K562 (cell line): ENCODE data around the gene TMEM161B. TPM values are rescaled to one million over a fixed set of nuclear protein-coding genes. Genes with fewer than 3 reads are reported as not detected.

Source experiments
- ATAC-seq: fragments of 200-7000 bp; cut with Tn5 transposase; 3 replicates; pipeline ENCODE4 v1.9.1; 2020; ENCODE audit warnings: moderate library complexity
- BruUV-seq: library from RNA; stranded (reverse); fragments of 400-500 nt; replicated peaks from 2 replicates; lab custom pipeline; 2021; lab: Mats Ljungman, UMichigan
- CTCF ChIA-PET: fragments of 300-600 bp; formaldehyde crosslinking; extraction: SDS; loops from one replicate; lab custom pipeline; 2021; ENCODE audit warnings: low intra/inter-chr PET ratio; lab: Yijun Ruan, JAX
- POLR2A ChIA-PET: fragments of 300-600, 350-650 bp; sonication (Branson Sonifier 250); formaldehyde crosslinking; extraction: SDS; loops from one replicate; lab custom pipeline; 2021; ENCODE audit warnings: antibody characterized with exemption, inconsistent platforms; lab: Yijun Ruan, JAX
- DNase-seq, 4 experiments: peaks; one replicate each; pipeline versions ENCODE4 v3.0.0 to v3.0.0-alpha.2; 2011 to 2018; ENCODE audit warnings: low spot score in 3 of 4, mixed read lengths in 3 of 4; ENCODE audit errors: extremely low read depth in 1 of 4
- FAIRE-seq: peaks from 2 replicates; lab custom pipeline; 2011; peaks lifted over from hg19 to GRCh38; lab: Jason Lieb, UNC
- H2AFZ ChIP-seq: 2 replicates; pipeline ENCODE4 v1.6.0; 2011; ENCODE audit warnings: low read depth, low read length, control low read depth, inconsistent platforms
- H3K27ac ChIP-seq: fragments of 200-600 bp; 3 replicates; pipeline ENCODE4 v1.8.0; 2011; ENCODE audit warnings: low read depth, mild to moderate bottlenecking, control low read depth, inconsistent platforms, low read length, moderate library complexity, mixed read lengths; ENCODE audit errors: extremely low read depth
- H3K27me3 ChIP-seq, 2 experiments: fragments of 300-600 bp in 1 of 2; 2 replicates in 1 of 2; 3 replicates in 1 of 2; pipeline versions ENCODE4 v1.6.0 to v1.8.0; 2011; ENCODE audit warnings: inconsistent platforms in 2 of 2, low read length in 2 of 2, mild to moderate bottlenecking in 1 of 2, mixed read lengths in 1 of 2, moderate library complexity in 1 of 2; ENCODE audit not compliant: control insufficient read depth in 2 of 2, insufficient read depth in 2 of 2
- H3K36me3 ChIP-seq: fragments of 300-600 bp; 3 replicates; pipeline ENCODE4 v1.8.0; 2011; ENCODE audit warnings: mild to moderate bottlenecking, low read length, inconsistent platforms; ENCODE audit not compliant: control insufficient read depth, insufficient read depth
- H3K4me1 ChIP-seq, 2 experiments: fragments of 200-600 bp in 1 of 2; replicated peaks in 1 of 2; 2 replicates in 1 of 2; 3 replicates in 1 of 2; pipeline versions ENCODE4 v1.5.1 to v1.8.0; 2011; ENCODE audit warnings: inconsistent platforms in 2 of 2, low read length in 2 of 2, mild to moderate bottlenecking in 1 of 2, mixed read lengths in 1 of 2, moderate library complexity in 1 of 2; ENCODE audit not compliant: control insufficient read depth in 2 of 2, insufficient read depth in 2 of 2
- H3K4me2 ChIP-seq: 2 replicates; pipeline ENCODE4 v1.6.1; 2011; ENCODE audit warnings: low read length, control low read depth, inconsistent platforms, mixed read lengths; ENCODE audit not compliant: insufficient read depth
- H3K4me3 ChIP-seq: fragments of 200-600 bp; sonication (generic), shearing (Covaris generic); 2 replicates; pipeline ENCODE4 v1.5.1; 2016; ENCODE audit warnings: control low read depth, inconsistent platforms
- H3K79me2 ChIP-seq: fragments of 200-600 bp; 3 replicates; pipeline ENCODE4 v1.8.0; 2011; ENCODE audit warnings: low read length, inconsistent platforms; ENCODE audit not compliant: control insufficient read depth, insufficient read depth
- H3K9ac ChIP-seq, 2 experiments: 2 replicates each; pipeline versions ENCODE4 v1.6.0 to v1.6.1; 2011; ENCODE audit warnings: low read depth in 2 of 2, low read length in 2 of 2, control low read depth in 1 of 2, inconsistent platforms in 1 of 2, mild to moderate bottlenecking in 1 of 2, mixed read lengths in 1 of 2; ENCODE audit not compliant: insufficient read depth in 1 of 2
- H3K9me1 ChIP-seq: one replicate; pipeline ENCODE4 v1.6.0; 2011; ENCODE audit warnings: inconsistent platforms, mild to moderate bottlenecking, low read length, moderate library complexity; ENCODE audit not compliant: control insufficient read depth, insufficient read depth
- H3K9me3 ChIP-seq: replicated peaks from 2 replicates; pipeline ENCODE4 v1.5.1; 2011; ENCODE audit warnings: low read depth, low read length, inconsistent platforms; ENCODE audit not compliant: control insufficient read depth, insufficient read depth
- H4K20me1 ChIP-seq: replicated peaks from 2 replicates; pipeline ENCODE4 v1.6.1; 2011; ENCODE audit warnings: low read length, inconsistent platforms, mixed read lengths; ENCODE audit not compliant: control insufficient read depth, insufficient read depth
- FOXM1 ChIP-seq, 2 experiments: fragments of 450-650 bp in 1 of 2; sonication (generic) in 1 of 2; formaldehyde crosslinking in 1 of 2; IDR thresholded peaks; 2 replicates each; pipeline versions ENCODE4 v1.6.1 to v1.9.0; 2017 to 2022; ENCODE audit warnings: low read depth in 2 of 2, mild to moderate bottlenecking in 2 of 2, missing genetic modification reagents in 1 of 2, moderate library complexity in 1 of 2
- GATAD2A ChIP-seq: fragments of 450-650 bp; IDR thresholded peaks from 2 replicates; pipeline ENCODE4 v1.6.1; 2017
- MAFK ChIP-seq: IDR thresholded peaks from 2 replicates; pipeline ENCODE4 v1.6.1; 2011; ENCODE audit warnings: low read length, improper control_type of control experiment
- OTX1 ChIP-seq: fragments of 450-650 bp; formaldehyde crosslinking; IDR thresholded peaks from 2 replicates; pipeline ENCODE4 v1.4.0; 2022; ENCODE audit warnings: mild to moderate bottlenecking
- POLR3A ChIP-seq: IDR thresholded peaks from 2 replicates; pipeline ENCODE4 v1.6.1; 2011; ENCODE audit warnings: borderline replicate concordance, mild to moderate bottlenecking, moderate library complexity; ENCODE audit not compliant: insufficient read length, insufficient read depth; ENCODE audit errors: extremely low read depth
- RBM17 ChIP-seq: fragments of 200-400 bp; formaldehyde crosslinking; IDR thresholded peaks from 2 replicates; pipeline ENCODE4 v1.6.1; 2017; ENCODE audit warnings: low read depth, mild to moderate bottlenecking, low read length, borderline replicate concordance
- SRSF1 ChIP-seq: fragments of 200-400 bp; formaldehyde crosslinking; IDR thresholded peaks from 2 replicates; pipeline ENCODE4 v1.6.1; 2017; ENCODE audit warnings: mild to moderate bottlenecking, low read depth, low read length, moderate library complexity
- TBP ChIP-seq: optimal IDR thresholded peaks from 2 replicates; pipeline ENCODE3; 2011; ENCODE audit warnings: low read depth, low read length, improper control_type of control experiment
- YY1 ChIP-seq, 3 experiments: IDR thresholded peaks; 2 replicates each; pipeline ENCODE4 v1.6.1; 2011; ENCODE audit warnings: low read length in 2 of 3, mild to moderate bottlenecking in 2 of 3, moderate library complexity in 2 of 3, borderline replicate concordance in 1 of 3, control low read depth in 1 of 3, low read depth in 1 of 3; ENCODE audit not compliant: insufficient read depth in 3 of 3, insufficient replicate concordance in 2 of 3, control insufficient read depth in 1 of 3, insufficient read length in 1 of 3; ENCODE audit errors: extremely low read depth in 1 of 3
- ZNF408 ChIP-seq: fragments of 250-450 bp; sonication (Bioruptor Pico); IDR thresholded peaks from 2 replicates; pipeline ENCODE4 v1.4.0; 2020; ENCODE audit warnings: low read depth, mild to moderate bottlenecking, moderate library complexity
- ZNF695 ChIP-seq: fragments of 450-650 bp; formaldehyde crosslinking; IDR thresholded peaks from 2 replicates; pipeline ENCODE4 v1.4.0; 2020; ENCODE audit warnings: mild to moderate bottlenecking, moderate library complexity
- ZNF699 ChIP-seq: fragments of 250-450 bp; sonication (Bioruptor Pico); IDR thresholded peaks from 2 replicates; pipeline ENCODE4 v1.8.0; 2021; ENCODE audit warnings: mild to moderate bottlenecking, moderate library complexity; ENCODE audit not compliant: insufficient replicate concordance
- WGBS: fragments of 100-300 bp; shearing (Covaris generic); methylation state at CpG from one replicate; pipeline ENCODE4 v1.1.6; 2016; ENCODE audit warnings: low coverage, mixed read lengths; ENCODE audit not compliant: insufficient coverage; ENCODE audit errors: missing lambda C conversion rate; 5-methylcytosine and 5-hydroxymethylcytosine counted together
- in situ Hi-C: fragments of 300-500 bp; cut with MboI; formaldehyde crosslinking; loops from 4 replicates; pipeline ENCODE4 v1.15.0; 2018; ENCODE audit warnings: inconsistent platforms, mixed read lengths
- intact Hi-C: fragments of 100-400 bp; cut with micrococcal nuclease; formaldehyde crosslinking; loops from 2 replicates; pipeline ENCODE4 v1.14.2; 2022
- polyA plus RNA-seq, 8 experiments: library from polyadenylated mRNA; depleted of rRNA in 4 of 8; stranded (reverse) in 5 of 8; unstranded in 3 of 8; fragments of >200 nt; fragmentation: Nextera tagmentation in 2 of 8; fragmentation: Illumina TruSeq in 1 of 8; extraction: Ambion mirVana in 2 of 8; extraction: Trizol in 1 of 8; gene quantifications; 2 replicates each; pipeline versions ENCODE4 v1.2.1 to v1.2.3, GENCODE V29; 2011 to 2014; ENCODE audit warnings: inconsistent platforms in 1 of 8, missing spikeins in 1 of 8
- total RNA-seq, 7 experiments: library from RNA; depleted of rRNA in 6 of 7; stranded (reverse); fragments of >200 nt in 6 of 7; fragmentation: Illumina TruSeq in 2 of 7; extraction: Trizol in 2 of 7; gene quantifications; 2 replicates each; pipeline versions ENCODE4 v1.2.1 to v1.2.3, GENCODE V29; 2011 to 2021; ENCODE audit warnings: low replicate concordance in 1 of 7
- TF ChIP-seq, protein P1 (sequence below): fragments of 450-650 bp; IDR thresholded peaks from 2 replicates; pipeline ENCODE4 v1.6.1; 2014; ENCODE audit warnings: low read depth, mild to moderate bottlenecking, moderate library complexity, borderline replicate concordance
- TF ChIP-seq, protein P2 (sequence below), 2 experiments: fragments of 450-650 bp; conservative IDR thresholded peaks; 2 replicates each; pipeline ENCODE4 v1.6.1; 2017; ENCODE audit warnings: mild to moderate bottlenecking in 2 of 2, moderate library complexity in 2 of 2
- TF ChIP-seq, protein P3 (sequence below): fragments of 250-450 bp; sonication (Bioruptor Pico); IDR thresholded peaks from 2 replicates; pipeline ENCODE4 v1.5.0; 2021; ENCODE audit warnings: mild to moderate bottlenecking, moderate library complexity

TMEM161B gene
- total and polyA plus RNA-seq, 9 of the 15 experiments (the other 6 are each of a cell fraction or from before 2014, with no cell fraction given): 18.9 to 57.1 (median 40.6) TPM

DNA sequence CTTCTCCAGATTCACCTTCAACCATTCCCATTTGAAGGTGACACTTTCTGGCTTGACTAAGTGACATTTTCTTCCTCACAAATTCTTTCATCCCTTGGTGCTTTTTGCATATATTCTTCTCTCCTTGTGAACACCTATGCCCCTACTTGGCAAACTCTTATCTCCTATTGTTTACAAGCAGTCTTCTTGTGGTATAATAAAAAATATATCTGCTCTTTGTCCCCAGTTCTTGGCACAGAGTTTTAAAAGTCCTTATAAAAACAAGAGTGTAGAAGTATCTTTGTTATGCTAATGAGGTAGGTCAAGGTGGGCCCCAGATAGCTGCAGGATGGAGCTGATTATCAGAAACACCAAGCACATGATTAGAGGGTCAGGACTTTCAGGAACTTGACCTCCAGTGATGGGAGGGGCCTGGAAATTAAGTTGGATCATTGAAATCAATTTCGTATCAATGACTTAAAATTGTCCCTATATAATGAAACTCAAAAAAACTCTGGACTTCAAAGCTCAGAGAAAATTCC is 38.0 kb downstream of the TMEM161B start:
- no peaks in the 10 kb centered on the region for H3K27me3 ChIP-seq
- POLR2A ChIA-PET: interaction anchor here (1.0 kb wide), 1 partner anchor 15 kb away, joined by 3 read pairs; no protein-coding TSS in a partner anchor
- H3K9me1 ChIP-seq: no peaks in the 10 kb centered on the region
- H3K9ac ChIP-seq: no peak overlapping the region
- peaks cover 26% of the 10 kb centered on the region; the same call in 1 of the 3 replicates for H3K79me2 ChIP-seq
- H2AFZ ChIP-seq: no peak overlapping the region
- no peaks in the 10 kb centered on the region; a peak in 1 of 5 replicates for H3K4me1 ChIP-seq
- 79% methylated on average over 1 of the region's 1 CpG for WGBS
- no peak overlapping the region for H3K27ac ChIP-seq
- peaks cover 59% of the 10 kb centered on the region; the same call in 2 of the 3 replicates for H3K36me3 ChIP-seq
- ATAC-seq (no peak), DNase-seq (no peak), FAIRE-seq (no peak)
- intact Hi-C loops (no loop called here), in situ Hi-C loops (no loop called here)
- H3K4me2 ChIP-seq: no peak overlapping the region
- H4K20me1 ChIP-seq: no peaks in the 10 kb centered on the region
- no peak overlapping the region for H3K4me3 ChIP-seq
- no peaks in the 10 kb centered on the region for H3K9me3 ChIP-seq
- no TSS peak for BruUV-seq
- CTCF ChIA-PET: no interaction called here
- no peak for TF ChIP-seq ZNF699 (CRISPR knock-in tag)
- TF ChIP-seq FOXM1 (IDR thresholded peaks at IDR 0.05; ENCODE audit: low read depth): no peak
- TF ChIP-seq FOXM1 (CRISPR knock-in tag; IDR thresholded peaks at IDR 0.05; ENCODE audit: low read depth): no peak
- no peak for TF ChIP-seq GATAD2A
- TF ChIP-seq, protein P1, sequence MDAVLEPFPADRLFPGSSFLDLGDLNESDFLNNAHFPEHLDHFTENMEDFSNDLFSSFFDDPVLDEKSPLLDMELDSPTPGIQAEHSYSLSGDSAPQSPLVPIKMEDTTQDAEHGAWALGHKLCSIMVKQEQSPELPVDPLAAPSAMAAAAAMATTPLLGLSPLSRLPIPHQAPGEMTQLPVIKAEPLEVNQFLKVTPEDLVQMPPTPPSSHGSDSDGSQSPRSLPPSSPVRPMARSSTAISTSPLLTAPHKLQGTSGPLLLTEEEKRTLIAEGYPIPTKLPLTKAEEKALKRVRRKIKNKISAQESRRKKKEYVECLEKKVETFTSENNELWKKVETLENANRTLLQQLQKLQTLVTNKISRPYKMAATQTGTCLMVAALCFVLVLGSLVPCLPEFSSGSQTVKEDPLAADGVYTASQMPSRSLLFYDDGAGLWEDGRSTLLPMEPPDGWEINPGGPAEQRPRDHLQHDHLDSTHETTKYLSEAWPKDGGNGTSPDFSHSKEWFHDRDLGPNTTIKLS: no peak
- no peak for TF ChIP-seq MAFK
- TF ChIP-seq RBM17: no peak
- TF ChIP-seq OTX1 (CRISPR knock-in tag): no peak
- no peak for TF ChIP-seq ZNF408 (CRISPR knock-in tag)
- TF ChIP-seq SRSF1: no peak
- TF ChIP-seq, protein P2, sequence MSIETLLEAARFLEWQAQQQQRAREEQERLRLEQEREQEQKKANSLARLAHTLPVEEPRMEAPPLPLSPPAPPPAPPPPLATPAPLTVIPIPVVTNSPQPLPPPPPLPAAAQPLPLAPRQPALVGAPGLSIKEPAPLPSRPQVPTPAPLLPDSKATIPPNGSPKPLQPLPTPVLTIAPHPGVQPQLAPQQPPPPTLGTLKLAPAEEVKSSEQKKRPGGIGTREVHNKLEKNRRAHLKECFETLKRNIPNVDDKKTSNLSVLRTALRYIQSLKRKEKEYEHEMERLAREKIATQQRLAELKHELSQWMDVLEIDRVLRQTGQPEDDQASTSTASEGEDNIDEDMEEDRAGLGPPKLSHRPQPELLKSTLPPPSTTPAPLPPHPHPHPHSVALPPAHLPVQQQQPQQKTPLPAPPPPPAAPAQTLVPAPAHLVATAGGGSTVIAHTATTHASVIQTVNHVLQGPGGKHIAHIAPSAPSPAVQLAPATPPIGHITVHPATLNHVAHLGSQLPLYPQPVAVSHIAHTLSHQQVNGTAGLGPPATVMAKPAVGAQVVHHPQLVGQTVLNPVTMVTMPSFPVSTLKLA (conservative IDR thresholded peaks at IDR 0.05): no peak
- no peak for TF ChIP-seq YY1 (IDR thresholded peaks at IDR 0.05; ENCODE audit: borderline replicate concordance in 1 of 3, control insufficient read depth in 1 of 3, extremely low read depth in 1 of 3, insufficient read depth in 3 of 3, insufficient read length in 1 of 3, insufficient replicate concordance in 2 of 3, low read depth in 1 of 3, low read length in 2 of 3)
- TF ChIP-seq, protein P3, sequence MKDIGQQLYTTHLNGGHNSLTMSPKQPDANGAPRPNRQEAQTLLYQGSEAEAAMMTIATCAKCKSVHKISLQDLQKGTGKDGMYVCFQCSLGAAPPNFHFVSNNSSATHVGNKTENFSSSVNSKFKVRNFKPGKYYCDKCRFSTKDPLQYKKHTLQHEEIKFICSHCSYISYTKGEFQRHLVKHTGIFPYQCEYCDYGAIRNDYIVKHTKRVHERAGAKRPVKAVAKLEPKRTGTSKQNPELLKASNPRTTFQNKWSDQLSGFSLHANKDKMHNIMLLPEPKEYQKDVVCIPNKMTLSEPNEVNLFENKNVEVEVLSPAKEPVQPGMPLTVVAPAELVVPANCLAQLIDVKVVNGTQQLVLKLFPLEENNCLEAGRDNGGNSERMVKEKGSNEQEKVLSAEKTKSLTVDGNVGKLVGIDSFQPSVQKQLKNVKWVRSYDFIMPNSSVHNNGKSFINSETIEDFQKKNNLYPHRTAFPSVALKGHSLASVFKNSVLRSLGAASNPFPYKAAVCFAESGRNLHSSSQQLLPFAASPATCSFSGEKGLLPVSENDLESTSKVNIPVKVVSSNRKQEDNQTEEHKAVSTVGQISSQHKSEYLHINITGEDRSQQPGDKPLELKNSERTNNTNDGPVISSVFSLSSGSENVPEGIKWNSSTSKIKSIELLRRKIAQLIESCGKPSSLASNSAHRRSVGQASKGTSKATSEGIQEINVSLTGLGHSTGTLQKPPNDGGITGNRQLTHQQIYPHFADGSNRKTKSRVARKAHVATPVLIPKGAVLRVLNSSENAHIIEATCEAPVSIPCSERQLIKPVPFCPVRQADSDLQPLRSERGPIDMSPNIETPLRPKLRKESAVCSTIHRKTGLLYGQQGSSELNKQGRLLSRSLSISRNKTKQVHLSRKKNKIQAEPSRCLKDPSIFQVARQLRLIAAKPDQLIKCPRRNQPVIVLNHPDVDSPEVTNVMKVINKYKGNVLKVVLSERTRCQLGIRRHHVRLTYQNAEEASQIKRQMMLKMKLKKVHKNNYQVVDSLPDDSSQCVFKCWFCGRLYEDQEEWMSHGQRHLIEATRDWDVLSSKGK (CRISPR knock-in tag): no peak
- no peak for TF ChIP-seq POLR3A
- TF ChIP-seq TBP: no peak
- TF ChIP-seq ZNF695 (CRISPR knock-in tag): no peak
